WERI-Rb-1 (cell line): ENCODE measurements around the gene LRRC8E.

ENCODE experiments used
- DNase-seq: peaks from one replicate; pipeline ENCODE4 v3.0.0-alpha.2; 2020
- H3K27ac ChIP-seq: fragments of 250-450 bp; sonication (Bioruptor Pico); 2 replicates; pipeline ENCODE4 v1.5.1; 2020; ENCODE audit warnings: mild to moderate bottlenecking, moderate library complexity
- H3K27me3 ChIP-seq: fragments of 250-450 bp; sonication (Bioruptor Pico); 2 replicates; pipeline ENCODE4 v1.5.1; 2021; ENCODE audit warnings: mild to moderate bottlenecking, low read depth, moderate library complexity; ENCODE audit not compliant: insufficient read depth, severe bottlenecking
- H3K36me3 ChIP-seq: fragments of 250-450 bp; sonication (Bioruptor Pico); 2 replicates; pipeline ENCODE4 v1.5.1; 2020; ENCODE audit warnings: mild to moderate bottlenecking, moderate library complexity
- H3K4me3 ChIP-seq: 2 replicates; pipeline ENCODE4 v1.5.1; 2011; ENCODE audit warnings: low read depth, mild to moderate bottlenecking, control low read depth, low read length
- H3K9me3 ChIP-seq: fragments of 250-450 bp; sonication (Bioruptor Pico); 2 replicates; pipeline ENCODE4 v1.5.1; 2021; ENCODE audit warnings: mild to moderate bottlenecking, moderate library complexity; ENCODE audit not compliant: severe bottlenecking
- TF ChIP-seq, protein P1 (sequence below): IDR thresholded peaks from 2 replicates; pipeline ENCODE4 v1.5.1; 2011; ENCODE audit warnings: low read depth, mild to moderate bottlenecking, control low read depth, inconsistent platforms, low read length

LRRC8E gene

DNA sequence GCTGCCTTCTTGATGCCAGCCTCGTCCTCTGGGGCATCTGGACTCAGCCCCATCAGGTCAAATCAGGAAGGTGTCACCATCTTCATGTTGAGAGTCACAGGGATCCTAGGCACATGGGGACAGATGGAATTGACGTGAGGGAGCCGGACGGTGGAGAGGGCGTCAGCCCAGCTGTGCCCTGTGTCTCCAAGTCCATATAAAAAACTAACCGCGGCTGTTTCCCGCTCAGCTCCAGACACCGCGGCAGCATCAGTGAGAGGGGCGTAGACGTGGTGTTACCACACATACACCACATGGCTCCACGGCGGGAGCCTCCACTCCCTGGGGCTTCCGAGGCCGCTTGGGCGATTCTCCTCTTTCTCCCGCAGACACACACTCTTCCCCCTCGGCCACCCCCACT is 8.5 kb upstream of the LRRC8E start:
- H3K27ac ChIP-seq: no peak overlapping the region
- DNase-seq: no peak
- TF ChIP-seq, protein P1, sequence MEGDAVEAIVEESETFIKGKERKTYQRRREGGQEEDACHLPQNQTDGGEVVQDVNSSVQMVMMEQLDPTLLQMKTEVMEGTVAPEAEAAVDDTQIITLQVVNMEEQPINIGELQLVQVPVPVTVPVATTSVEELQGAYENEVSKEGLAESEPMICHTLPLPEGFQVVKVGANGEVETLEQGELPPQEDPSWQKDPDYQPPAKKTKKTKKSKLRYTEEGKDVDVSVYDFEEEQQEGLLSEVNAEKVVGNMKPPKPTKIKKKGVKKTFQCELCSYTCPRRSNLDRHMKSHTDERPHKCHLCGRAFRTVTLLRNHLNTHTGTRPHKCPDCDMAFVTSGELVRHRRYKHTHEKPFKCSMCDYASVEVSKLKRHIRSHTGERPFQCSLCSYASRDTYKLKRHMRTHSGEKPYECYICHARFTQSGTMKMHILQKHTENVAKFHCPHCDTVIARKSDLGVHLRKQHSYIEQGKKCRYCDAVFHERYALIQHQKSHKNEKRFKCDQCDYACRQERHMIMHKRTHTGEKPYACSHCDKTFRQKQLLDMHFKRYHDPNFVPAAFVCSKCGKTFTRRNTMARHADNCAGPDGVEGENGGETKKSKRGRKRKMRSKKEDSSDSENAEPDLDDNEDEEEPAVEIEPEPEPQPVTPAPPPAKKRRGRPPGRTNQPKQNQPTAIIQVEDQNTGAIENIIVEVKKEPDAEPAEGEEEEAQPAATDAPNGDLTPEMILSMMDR: no peak

DNA sequence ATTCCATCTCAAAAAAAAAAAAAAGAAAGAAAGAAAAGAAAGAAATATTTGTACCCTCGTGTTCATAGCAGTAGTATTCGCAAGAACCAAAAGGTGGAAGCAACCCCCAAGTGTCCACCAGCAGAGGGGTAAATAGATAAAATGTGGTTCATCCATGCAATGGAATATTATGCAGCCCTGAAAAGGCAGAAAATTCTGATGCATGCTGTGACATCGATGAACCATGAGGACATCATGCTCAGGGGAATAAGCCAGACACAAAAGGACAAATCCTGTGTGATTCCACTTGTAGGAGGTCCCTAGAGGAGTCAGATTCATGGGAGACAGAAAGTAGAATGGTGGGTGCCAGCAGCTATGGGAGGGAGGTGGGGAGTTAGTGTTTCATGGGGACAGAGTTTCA is 6.4 kb upstream of the LRRC8E start:
- Histone ChIP-seq H3K36me3 (no peaks in the 10 kb centered on the region), H3K27ac (no peak overlapping the region), H3K9me3 (peaks cover 2% of the 10 kb centered on the region), H3K27me3 (no peaks in the 10 kb centered on the region), H3K4me3 (no peak overlapping the region)
- TF ChIP-seq, protein P1: no peak
- DNase-seq: no peak

More for the DNA sequence above, 8.5 kb upstream of the LRRC8E start:
- Histone ChIP-seq H3K36me3 (no peaks in the 10 kb centered on the region), H3K27me3 (no peaks in the 10 kb centered on the region), H3K4me3 (no peak overlapping the region), H3K9me3 (peaks cover 2% of the 10 kb centered on the region)

GRCh38 chr19:7883105-7883504 is 5.2 kb upstream of the LRRC8E start:
- TF ChIP-seq, protein P1: no peak

GRCh38 chr19:7883796-7884570 is 4.3 kb upstream of the LRRC8E start:
- no peak overlapping the region for H3K27ac ChIP-seq
- no peak for DNase-seq
- H3K9me3 ChIP-seq: peaks cover 2% of the 10 kb centered on the region
- H3K27me3 ChIP-seq: no peaks in the 10 kb centered on the region
- TF ChIP-seq, protein P1: no peak
- no peak overlapping the region for H3K4me3 ChIP-seq
- no peaks in the 10 kb centered on the region for H3K36me3 ChIP-seq

More at GRCh38 chr19:7883105-7883504, 5.2 kb upstream of the LRRC8E start:
- Histone ChIP-seq H3K36me3 (no peaks in the 10 kb centered on the region), H3K9me3 (peaks cover 2% of the 10 kb centered on the region), H3K4me3 (no peak overlapping the region), H3K27ac (no peak overlapping the region), H3K27me3 (no peaks in the 10 kb centered on the region)
- DNase-seq: no peak

DNA sequence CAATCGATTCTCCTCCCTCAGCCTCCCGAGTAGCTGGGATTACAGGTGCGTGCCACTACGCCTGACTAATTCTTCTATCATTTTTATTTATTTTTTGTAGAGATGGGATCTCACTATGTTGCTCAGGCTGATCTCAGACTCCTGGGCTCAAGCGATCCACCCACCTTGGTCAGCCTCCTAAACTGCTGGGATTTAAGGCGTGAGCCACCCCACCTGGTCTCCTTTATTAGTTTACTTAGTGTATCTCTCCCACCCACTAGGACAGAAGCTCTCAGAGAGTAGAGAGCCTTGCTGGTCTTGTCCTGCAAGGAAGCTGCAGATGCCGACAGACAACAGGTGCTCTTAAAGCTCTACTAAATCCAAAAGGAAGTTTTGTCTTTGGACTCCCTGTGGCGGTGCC is 2.5 kb upstream of the LRRC8E start:
- peaks cover 2% of the 10 kb centered on the region for H3K9me3 ChIP-seq
- H3K4me3 ChIP-seq: no peak overlapping the region
- TF ChIP-seq, protein P1: no peak
- H3K27me3 ChIP-seq: no peaks in the 10 kb centered on the region
- H3K36me3 ChIP-seq: no peaks in the 10 kb centered on the region
- DNase-seq: no peak
- no peak overlapping the region for H3K27ac ChIP-seq
